ENCODE results near the gene C6orf141. TPM values are rescaled to one million over a fixed set of nuclear protein-coding genes. Genes with fewer than 3 reads are reported as not detected.

The C6orf141 gene
- total RNA-seq, 1 experiment from 2014 or later = 0.15 TPM

GRCh38 chr6:49541936-49542335 is 8.5 kb upstream of the C6orf141 start:
- in situ Hi-C loops (cut with HindIII; ENCODE audit: low pct_unique_long_range_greater_than_20kb, low sequenced_read_pairs) = no loop called here

GRCh38 chr6:49543087-49543858 is 7.2 kb upstream of the C6orf141 start:
- Histone ChIP-seq H3K4me3 (ENCODE audit: low read depth in 2 of 2, low read length in 2 of 2) (no peak overlapping the region), H3K36me3 (ENCODE audit: control insufficient read depth, insufficient read depth, low read length) (no peaks in the 10 kb centered on the region), H3K27ac (ENCODE audit: low read length) (no peak overlapping the region), H3K4me1 (ENCODE audit: control insufficient read depth, insufficient read depth, low read length) (no peaks in the 10 kb centered on the region), H3K9me3 (ENCODE audit: control insufficient read depth, insufficient read depth, low read depth, low read length) (no peaks in the 10 kb centered on the region), H3K27me3 (ENCODE audit: control insufficient read depth, insufficient read depth, low read length) (no peaks in the 10 kb centered on the region)
- POLR2A ChIA-PET = no interaction called here
- DNase-seq (ENCODE audit: low read depth, low spot score) (no peak), ATAC-seq (no peak)
- no TSS peak for BruUV-seq (replicated peaks)
- in situ Hi-C loops (cut with HindIII; ENCODE audit: low pct_unique_long_range_greater_than_20kb, low sequenced_read_pairs) (no loop called here), intact Hi-C loops (cut with micrococcal nuclease; ENCODE audit: unreplicated experiment) (no loop called here)
- CTCF ChIA-PET = no interaction called here
- TF ChIP-seq POLR2AphosphoS5 (IDR thresholded peaks at IDR 0.05; ENCODE audit: low read depth, low read length) (no peak), TCF7L2 (IDR thresholded peaks at IDR 0.05; ENCODE audit: low read depth, low read length) (no peak), SIN3A (IDR thresholded peaks at IDR 0.05; ENCODE audit: borderline replicate concordance, insufficient read depth, low read depth, low read length) (no peak), CTCF (IDR thresholded peaks at IDR 0.05) (no peak), REST (IDR thresholded peaks at IDR 0.05; ENCODE audit: insufficient read depth in 1 of 2, low read depth in 2 of 2, low read length in 1 of 2) (no peak)

More at GRCh38 chr6:49541936-49542335, 8.5 kb upstream of the C6orf141 start:
- DNase-seq (ENCODE audit: low read depth, low spot score) (no peak), ATAC-seq (no peak)
- intact Hi-C loops (cut with micrococcal nuclease; ENCODE audit: unreplicated experiment) = no loop called here
- Histone ChIP-seq H3K9me3 (ENCODE audit: control insufficient read depth, insufficient read depth, low read depth, low read length) (no peaks in the 10 kb centered on the region), H3K27me3 (ENCODE audit: control insufficient read depth, insufficient read depth, low read length) (no peaks in the 10 kb centered on the region), H3K27ac (ENCODE audit: low read length) (no peak overlapping the region), H3K36me3 (ENCODE audit: control insufficient read depth, insufficient read depth, low read length) (no peaks in the 10 kb centered on the region), H3K4me1 (ENCODE audit: control insufficient read depth, insufficient read depth, low read length) (no peaks in the 10 kb centered on the region), H3K4me3 (ENCODE audit: low read depth in 2 of 2, low read length in 2 of 2) (no peak overlapping the region)
- CTCF ChIA-PET = no interaction called here
- no peak for TF ChIP-seq TCF7L2 (IDR thresholded peaks at IDR 0.05; ENCODE audit: low read depth, low read length)
- POLR2A ChIA-PET = no interaction called here
- no TSS peak for BruUV-seq (replicated peaks)

GRCh38 chr6:49546331-49546730 is 4.1 kb upstream of the C6orf141 start:
- ATAC-seq (no peak), DNase-seq (ENCODE audit: low read depth, low spot score) (no peak)
- Histone ChIP-seq H3K27ac (ENCODE audit: low read length) (no peak overlapping the region), H3K9me3 (ENCODE audit: control insufficient read depth, insufficient read depth, low read depth, low read length) (no peaks in the 10 kb centered on the region), H3K27me3 (ENCODE audit: control insufficient read depth, insufficient read depth, low read length) (peaks cover 3% of the 10 kb centered on the region; the same call in 1 of the 2 replicates), H3K36me3 (ENCODE audit: control insufficient read depth, insufficient read depth, low read length) (no peaks in the 10 kb centered on the region), H3K4me1 (ENCODE audit: control insufficient read depth, insufficient read depth, low read length) (no peaks in the 10 kb centered on the region; the same call in 1 of the 2 replicates), H3K4me3 (ENCODE audit: low read depth in 2 of 2, low read length in 2 of 2) (no peak overlapping the region)
- TF ChIP-seq POLR2AphosphoS5 (IDR thresholded peaks at IDR 0.05; ENCODE audit: low read depth, low read length) (no peak), CTCF (IDR thresholded peaks at IDR 0.05) (no peak), TCF7L2 (IDR thresholded peaks at IDR 0.05; ENCODE audit: low read depth, low read length) (no peak), SIN3A (IDR thresholded peaks at IDR 0.05; ENCODE audit: borderline replicate concordance, insufficient read depth, low read depth, low read length) (no peak), REST (IDR thresholded peaks at IDR 0.05; ENCODE audit: insufficient read depth in 1 of 2, low read depth in 2 of 2, low read length in 1 of 2) (no peak)
- intact Hi-C loops (cut with micrococcal nuclease; ENCODE audit: unreplicated experiment) (no loop called here), in situ Hi-C loops (cut with HindIII; ENCODE audit: low pct_unique_long_range_greater_than_20kb, low sequenced_read_pairs) (no loop called here)
- POLR2A ChIA-PET = interaction anchor here (0.6 kb wide), 1 partner anchor 48 kb away, joined by 3 read pairs; no protein-coding TSS in a partner anchor
- CTCF ChIA-PET = no interaction called here
- BruUV-seq (replicated peaks) = no TSS peak
